ENCODE measurements around the gene COL5A1. TPM values are rescaled to one million over a fixed set of nuclear protein-coding genes. Genes with fewer than 3 reads are reported as not detected.
A peak's percentile ranks its signal among the peaks of the same experiment; 100 is the strongest.

Gene COL5A1
- total RNA-seq, 6 donors from 2014 or later = 7.5 to 75.4 (median 27.4) TPM

GRCh38 chr9:134891053-134891452 lies 249.4 kb downstream of the COL5A1 start:
- no peaks in the 10 kb centered on the region for H3K27me3 ChIP-seq
- no peak for ATAC-seq (ENCODE audit: low FRiP score in 2 of 2)
- no peaks in the 10 kb centered on the region for H3K9me3 ChIP-seq
- no peak for TF ChIP-seq CTCF (IDR thresholded peaks at IDR 0.05)
- TF ChIP-seq POLR2AphosphoS5 (IDR thresholded peaks at IDR 0.05) = no peak
- no peak for TF ChIP-seq EP300 (IDR thresholded peaks at IDR 0.05)
- no peak for TF ChIP-seq POLR2A (IDR thresholded peaks at IDR 0.05)
- H3K4me3 ChIP-seq = no peak overlapping the region
- H3K27ac ChIP-seq = no peak overlapping the region
- peaks cover 4 to 10% (median 8%) of the 10 kb centered on the region in 4 donors for H3K4me1 ChIP-seq
- 74 to 90% methylated on average over 8 of the region's 8 CpGs for WGBS, 2 donors
- peak in 1 of 2 donors; percentile 20 for DNase-seq
- H3K36me3 ChIP-seq = no peaks in the 10 kb centered on the region

GRCh38 chr9:134891713-134892112 lies 250.1 kb downstream of the COL5A1 start:
- WGBS, 2 donors = 77 to 93% methylated on average over 2 to 5 of the region's 5 CpGs
- Histone ChIP-seq H3K36me3 (no peaks in the 10 kb centered on the region), H3K27ac (no peak overlapping the region), H3K9me3 (no peaks in the 10 kb centered on the region), H3K27me3 (no peaks in the 10 kb centered on the region), H3K4me1 (peaks cover 9 to 14% (median 10%) of the 10 kb centered on the region in 4 donors), H3K4me3 (no peak overlapping the region)
- no peak for TF ChIP-seq EP300 (IDR thresholded peaks at IDR 0.05)
- ATAC-seq (ENCODE audit: low FRiP score in 2 of 2) = no peak
- DNase-seq = peak in 1 of 2 donors; percentile 14

GRCh38 chr9:134892221-134892620 lies 250.6 kb downstream of the COL5A1 start:
- DNase-seq (peak; percentile 14 to 39), ATAC-seq (ENCODE audit: low FRiP score in 2 of 2) (peak in 1 of 2 donors; percentile 12)

GRCh38 chr9:134892820-134893420 lies 251.3 kb downstream of the COL5A1 start:
- no peaks in the 10 kb centered on the region for H3K9me3 ChIP-seq
- no peaks in the 10 kb centered on the region for H3K27me3 ChIP-seq
- no peak for TF ChIP-seq CTCF (IDR thresholded peaks at IDR 0.05)
- TF ChIP-seq POLR2A (IDR thresholded peaks at IDR 0.05) = no peak
- TF ChIP-seq POLR2AphosphoS5 (IDR thresholded peaks at IDR 0.05) = no peak
- H3K4me3 ChIP-seq = no peak overlapping the region
- 91 to 92% methylated on average over 7 of the region's 7 CpGs for WGBS, 2 donors
- ATAC-seq (ENCODE audit: low FRiP score in 2 of 2) (no peak), DNase-seq (no peak)
- peaks cover 9 to 15% (median 12%) of the 10 kb centered on the region in 4 donors for H3K4me1 ChIP-seq
- H3K36me3 ChIP-seq = no peaks in the 10 kb centered on the region
- H3K27ac ChIP-seq = no peak overlapping the region

More at GRCh38 chr9:134892221-134892620, 250.6 kb downstream of the COL5A1 start:
- Histone ChIP-seq H3K9me3 (no peaks in the 10 kb centered on the region), H3K4me3 (no peak overlapping the region), H3K36me3 (no peaks in the 10 kb centered on the region), H3K4me1 (peaks cover 9 to 14% (median 12%) of the 10 kb centered on the region in 4 donors), H3K27ac (no peak overlapping the region), H3K27me3 (no peaks in the 10 kb centered on the region)
- TF ChIP-seq EP300 (IDR thresholded peaks at IDR 0.05) (no peak), POLR2A (IDR thresholded peaks at IDR 0.05) (no peak), POLR2AphosphoS5 (IDR thresholded peaks at IDR 0.05) (no peak), CTCF (IDR thresholded peaks at IDR 0.05) (no peak)
- WGBS, 2 donors = 57 to 86% methylated on average over 1 to 6 of the region's 6 CpGs

Small RNA genes within 50 kb of the gene (small RNA-seq; reads per million reads assigned to genes)
- 0 reads per million in 4 donors for gene AL603650.1
- gene MIR3689A = 0 reads per million in 4 donors
- gene MIR3689B = 0 reads per million in 4 donors
- gene MIR3689C = 0 reads per million in 4 donors
- 0 reads per million in 4 donors for gene MIR3689D1
- gene MIR3689D2 = 0 reads per million in 4 donors
- 0 reads per million in 4 donors for gene MIR3689E
- 0 reads per million in 4 donors for gene MIR3689F

Other genes starting within 250 kb of the COL5A1 start
- not detected for gene FCN2, start 239.0 kb downstream of the COL5A1 start, total RNA-seq

Measured in upper lobe of left lung (tissue), 6 donors.